Breast epithelium (tissue), 4 donors: ENCODE data around the gene UBAP1. TPM values are rescaled to one million over a fixed set of nuclear protein-coding genes. Genes with fewer than 3 reads are reported as not detected.
"Not testable (repeated sequence)": the region's sequence is repeated elsewhere in the genome, so short reads cannot be mapped to it uniquely, and the experiment has no call there.

Experiments used
- DNase-seq, 2 donors: peaks; one replicate each; pipeline ENCODE4 v3.0.0-alpha.2; 2019; ENCODE audit warnings: low spot score in 2 of 2
- H3K27ac ChIP-seq, 2 donors: fragments of 200-600 bp; sonication (generic) in 1 of 2; one replicate each; pipeline ENCODE4 v1.5.1; 2016 to 2019; ENCODE audit warnings: mild to moderate bottlenecking in 1 of 2
- H3K27me3 ChIP-seq, 2 donors: fragments of 200-600 bp; sonication (generic) in 1 of 2; one replicate each; pipeline versions ENCODE4 v1.5.1 to v1.6.0; 2017 to 2019; ENCODE audit warnings: control low read depth in 1 of 2, mild to moderate bottlenecking in 1 of 2
- H3K36me3 ChIP-seq: fragments of 200-600 bp; one replicate; pipeline ENCODE4 v1.5.1; 2019
- H3K4me1 ChIP-seq, 2 donors: fragments of 200-600 bp; sonication (generic); one replicate each; pipeline ENCODE4 v1.5.1; 2016 to 2019; ENCODE audit warnings: control low read depth in 1 of 2
- H3K4me3 ChIP-seq, 3 donors: fragments of 200-600 bp; sonication (generic); 1 replicate in 2 of 3; 2 replicates in 1 of 3; pipeline ENCODE4 v1.5.1; 2016 to 2019; ENCODE audit warnings: mild to moderate bottlenecking in 3 of 3, moderate library complexity in 2 of 3
- H3K9me3 ChIP-seq, 2 donors: fragments of 200-600 bp; sonication (generic) in 1 of 2; one replicate each; pipeline ENCODE4 v1.5.1; 2016 to 2019; ENCODE audit warnings: control low read depth in 1 of 2
- CTCF ChIP-seq, 3 donors: fragments of 450-650 bp; IDR thresholded peaks; one replicate each; pipeline ENCODE4 v1.5.1; 2016 to 2017; ENCODE audit warnings: antibody characterized with exemption in 3 of 3, mild to moderate bottlenecking in 3 of 3, moderate library complexity in 3 of 3
- POLR2A ChIP-seq: fragments of 450-650 bp; IDR thresholded peaks from one replicate; pipeline ENCODE4 v1.6.1; 2016; ENCODE audit warnings: antibody characterized with exemption, mild to moderate bottlenecking, moderate library complexity
- POLR2AphosphoS5 ChIP-seq, 3 donors: sonication (generic); formaldehyde crosslinking; IDR thresholded peaks; one replicate each; pipeline ENCODE4 v1.6.1; 2017; ENCODE audit warnings: antibody characterized with exemption in 3 of 3
- intact Hi-C: fragments of 100-400 bp; cut with DNase I; formaldehyde crosslinking; loops from one replicate; pipeline ENCODE4 v1.15.1; 2023; ENCODE audit warnings: low total_unique reads
- total RNA-seq, 3 donors: library from RNA; depleted of rRNA; stranded (reverse); fragments of >200 nt; gene quantifications; one replicate each; pipeline ENCODE4 v1.1.0, GENCODE V29; 2016

Gene UBAP1
- total RNA-seq, 3 donors from 2014 or later, result 49.5 to 56.5 (median 51.4) TPM

- no peaks in the 10 kb centered on the region for H3K9me3 ChIP-seq
- intact Hi-C loops, result no loop called here
- H3K4me1 ChIP-seq, result no peaks in the 10 kb centered on the region
- H3K27ac ChIP-seq, result no peak overlapping the region
- no peak overlapping the region for H3K4me3 ChIP-seq
- no peak for DNase-seq
- H3K27me3 ChIP-seq, result no peaks in the 10 kb centered on the region
- TF ChIP-seq POLR2A, result no peak
- no peak for TF ChIP-seq CTCF (IDR thresholded peaks at IDR 0.05)
- TF ChIP-seq POLR2AphosphoS5 (IDR thresholded peaks at IDR 0.05), result no peak
- peaks cover 4% of the 10 kb centered on the region for H3K36me3 ChIP-seq
Measured at GRCh38 chr9:34240006-34240405, 61.2 kb downstream of the UBAP1 start.

GRCh38 chr9:34242830-34243229, 64.0 kb downstream of the UBAP1 start:
- no peaks in the 10 kb centered on the region for H3K9me3 ChIP-seq
- H3K36me3 ChIP-seq, result peaks cover 4% of the 10 kb centered on the region
- no peaks in the 10 kb centered on the region for H3K27me3 ChIP-seq
- H3K27ac ChIP-seq, result peak overlapping the region; percentile 50 to 69
- DNase-seq, result no peak
- no peak overlapping the region for H3K4me3 ChIP-seq
- intact Hi-C loops, result no loop called here
- TF ChIP-seq POLR2A, result no peak
- TF ChIP-seq CTCF (IDR thresholded peaks at IDR 0.05), result no peak
- no peak for TF ChIP-seq POLR2AphosphoS5 (IDR thresholded peaks at IDR 0.05)
- H3K4me1 ChIP-seq, result no peaks in the 10 kb centered on the region

- H3K27ac ChIP-seq, intact Hi-C loops, H3K36me3 ChIP-seq, H3K4me3 ChIP-seq, DNase-seq, H3K9me3 ChIP-seq, H3K27me3 ChIP-seq, H3K4me1 ChIP-seq: not testable (repeated sequence)
Measured at GRCh38 chr9:34245212-34245611, 66.4 kb downstream of the UBAP1 start.

- intact Hi-C loops, result no loop called here
- peaks cover 4% of the 10 kb centered on the region for H3K36me3 ChIP-seq
- H3K27me3 ChIP-seq, result no peaks in the 10 kb centered on the region
- DNase-seq, result no peak
- TF ChIP-seq POLR2AphosphoS5 (IDR thresholded peaks at IDR 0.05) (no peak), CTCF (IDR thresholded peaks at IDR 0.05) (no peak), POLR2A (no peak)
- H3K9me3 ChIP-seq, result no peaks in the 10 kb centered on the region
- H3K4me1 ChIP-seq, result no peaks in the 10 kb centered on the region
- H3K27ac ChIP-seq, result no peak overlapping the region
- H3K4me3 ChIP-seq, result no peak overlapping the region
Measured at GRCh38 chr9:34246453-34246852, 67.6 kb downstream of the UBAP1 start.

GRCh38 chr9:34247782-34248181, 68.9 kb downstream of the UBAP1 start:
- H3K27ac ChIP-seq, result peak overlapping the region in 1 of 2 donors; percentile 80
- H3K4me1 ChIP-seq, DNase-seq, H3K9me3 ChIP-seq, H3K4me3 ChIP-seq, intact Hi-C loops, H3K27me3 ChIP-seq, H3K36me3 ChIP-seq: not testable (repeated sequence)

GRCh38 chr9:34249274-34249673, 70.4 kb downstream of the UBAP1 start:
- H3K27ac ChIP-seq, result peak overlapping the region; percentile 78 to 80
- intact Hi-C loops, result no loop called here
- peaks cover 9 to 11% of the 10 kb centered on the region in 2 donors for H3K4me1 ChIP-seq
- TF ChIP-seq CTCF (IDR thresholded peaks at IDR 0.05) (no peak), POLR2AphosphoS5 (IDR thresholded peaks at IDR 0.05) (no peak), POLR2A (no peak)
- no peak for DNase-seq
- no peaks in the 10 kb centered on the region for H3K27me3 ChIP-seq
- no peaks in the 10 kb centered on the region for H3K36me3 ChIP-seq
- H3K4me3 ChIP-seq, result no peak overlapping the region
- H3K9me3 ChIP-seq, result no peaks in the 10 kb centered on the region
